ENCODE data around the gene VPS50. TPM values are rescaled to one million over a fixed set of nuclear protein-coding genes. Genes with fewer than 3 reads are reported as not detected.
"Not testable (repeated sequence)": the region's sequence is repeated elsewhere in the genome, so short reads cannot be mapped to it uniquely, and the experiment has no call there.

Gene VPS50
- total RNA-seq, 1 donor from 2014 or later = 74.6 TPM

- no peak for DNase-seq (ENCODE audit: low spot score)
Observed at GRCh38 chr7:93239824-93240223, 7.7 kb downstream of the VPS50 start.

GRCh38 chr7:93242106-93242505 is 9.9 kb downstream of the VPS50 start:
- no peak for DNase-seq (ENCODE audit: low spot score)

DNA sequence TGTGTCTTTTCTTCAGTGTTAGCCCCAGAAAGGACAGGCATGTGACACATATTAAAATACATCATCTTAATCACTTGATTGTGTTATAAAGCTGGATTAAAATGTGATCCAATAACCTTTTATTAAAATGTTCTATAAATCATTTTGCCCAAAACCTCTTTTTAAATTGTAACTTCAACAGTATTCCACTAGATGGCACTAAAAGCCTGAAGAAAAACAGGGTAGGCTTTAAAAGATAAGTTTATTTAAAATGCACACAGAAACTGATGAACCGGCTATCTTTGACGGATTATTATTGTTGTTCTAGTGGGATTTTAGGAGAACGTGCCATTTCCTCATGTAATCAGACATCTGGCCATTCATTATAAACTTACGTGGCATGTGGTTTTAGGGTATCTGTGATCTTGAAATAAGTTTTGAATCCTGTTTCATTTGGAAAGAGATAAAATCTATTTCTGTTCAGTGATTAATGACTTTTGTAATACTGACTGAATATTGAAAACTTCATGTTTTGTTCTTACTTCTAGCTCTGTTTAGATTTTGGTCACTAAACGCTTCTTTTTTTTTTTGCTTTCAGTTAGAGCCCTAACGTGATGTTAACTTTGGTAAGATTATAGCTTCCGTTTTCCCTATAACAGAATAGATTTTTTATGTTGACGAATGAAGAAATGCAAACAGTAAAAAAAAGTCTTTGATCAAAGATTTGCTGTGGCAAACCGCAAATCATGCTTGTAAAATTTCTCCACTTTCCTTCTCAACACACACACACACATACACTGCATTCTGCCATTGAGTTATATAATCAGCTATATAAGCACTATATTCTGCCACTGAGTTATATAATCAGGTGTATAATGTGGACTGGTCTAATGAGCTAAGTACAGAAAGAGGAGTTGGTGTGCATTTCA is 13.6 kb downstream of the VPS50 start:
- peak; percentile 42 for DNase-seq (ENCODE audit: low spot score)

DNA sequence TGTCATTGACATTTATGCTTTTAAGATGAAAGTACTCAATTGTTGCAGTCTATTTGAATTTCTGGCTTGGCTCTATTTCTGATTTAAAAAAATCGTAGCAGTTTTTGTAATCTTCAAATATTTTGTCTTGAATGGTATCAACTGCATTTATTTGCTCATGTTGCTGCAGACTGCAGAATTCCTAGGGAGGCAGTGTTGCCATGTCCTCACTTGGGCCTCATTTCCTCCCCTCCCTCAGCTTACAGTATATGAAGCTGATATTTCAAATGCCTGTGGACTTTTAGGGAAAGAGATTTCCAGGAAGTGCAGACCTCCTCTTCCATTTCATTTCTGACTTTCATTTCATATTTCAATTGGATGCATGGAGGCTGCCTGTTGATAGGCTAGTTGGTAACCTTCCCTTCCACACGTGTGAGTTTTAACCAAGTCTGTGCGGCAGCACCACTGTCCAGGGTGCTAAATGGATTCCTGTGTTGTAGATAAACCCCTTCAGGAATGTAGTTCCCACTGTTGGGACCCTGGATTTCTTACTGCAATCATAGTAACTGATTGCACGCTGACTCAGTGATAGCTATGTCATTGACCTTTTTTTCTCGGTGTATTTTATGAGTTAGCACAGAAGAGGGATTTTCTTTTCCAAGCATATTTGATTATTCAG is 17.5 kb downstream of the VPS50 start:
- peak; percentile 20 for DNase-seq (ENCODE audit: low spot score)

DNA sequence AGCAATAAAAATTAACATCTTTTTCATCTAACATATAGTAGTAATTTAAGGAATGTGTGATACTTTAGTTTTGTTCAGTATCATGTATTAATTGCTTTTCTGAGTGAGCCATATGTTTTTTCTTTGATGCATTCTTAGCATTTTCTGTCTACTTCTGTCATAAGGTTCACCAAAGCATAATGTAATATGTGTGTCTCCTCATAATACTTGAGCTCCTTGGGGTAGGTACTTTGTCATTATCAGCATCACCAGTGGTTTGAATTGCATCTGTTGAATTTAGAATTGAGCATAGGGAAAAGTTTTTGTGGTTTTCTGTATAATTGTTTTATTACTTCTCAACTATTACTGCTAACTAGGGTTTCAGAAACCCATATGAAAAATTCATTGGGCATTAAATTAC is 26.5 kb downstream of the VPS50 start:
- DNase-seq (ENCODE audit: low spot score) = no peak

GRCh38 chr7:93262535-93262934 is 30.4 kb downstream of the VPS50 start:
- no peak for DNase-seq (ENCODE audit: low spot score)

GRCh38 chr7:93265220-93265619 is 33.1 kb downstream of the VPS50 start:
- DNase-seq (ENCODE audit: low spot score) = no peak

- DNase-seq (ENCODE audit: low spot score) = no peak
Observed at GRCh38 chr7:93279541-93279940, 47.4 kb downstream of the VPS50 start.

- DNase-seq (ENCODE audit: low spot score) = peak; percentile 27
Observed at GRCh38 chr7:93284908-93285307, 52.7 kb downstream of the VPS50 start.

DNA sequence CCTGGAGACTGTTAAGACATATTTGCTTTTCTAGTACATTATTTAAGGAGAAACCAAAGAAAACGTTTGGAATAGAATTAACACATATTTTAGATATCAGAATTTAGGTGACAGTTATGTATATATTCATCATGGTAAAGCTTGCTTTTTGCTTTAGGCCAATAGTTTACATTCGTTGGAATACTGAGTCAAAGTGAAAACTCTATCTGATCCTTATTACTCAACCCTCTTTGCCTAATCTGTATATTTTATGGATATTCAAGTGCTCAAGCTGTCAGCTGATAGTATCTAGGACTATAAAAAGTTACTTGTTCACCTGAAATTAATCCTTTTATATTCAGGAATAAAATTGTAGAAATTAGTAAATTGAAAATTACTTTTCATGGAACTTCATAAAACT is 61.1 kb downstream of the VPS50 start:
- no peak for DNase-seq (ENCODE audit: low spot score)

- no peak for DNase-seq (ENCODE audit: low spot score)
Observed at GRCh38 chr7:93298206-93298605, 66.0 kb downstream of the VPS50 start.

DNA sequence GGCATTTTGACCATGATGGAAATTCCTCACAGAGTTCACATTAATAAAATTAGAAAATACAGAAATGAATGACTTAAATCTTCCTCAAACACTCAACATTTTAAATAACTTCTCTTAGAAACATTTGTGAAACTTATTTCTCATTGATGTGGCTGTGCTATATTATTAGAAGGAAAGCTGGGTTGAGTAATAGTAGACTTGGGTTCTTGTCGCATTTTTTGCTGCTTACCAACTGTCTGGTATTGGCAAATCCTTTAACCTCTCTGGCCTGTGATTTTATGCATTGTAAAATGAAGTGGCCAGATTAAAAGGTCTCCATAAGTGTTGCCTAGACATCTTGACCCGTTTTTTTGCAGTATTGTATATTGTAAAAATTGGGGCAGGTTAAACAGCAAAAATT is 66.5 kb downstream of the VPS50 start:
- DNase-seq (ENCODE audit: low spot score) = no peak

- DNase-seq (ENCODE audit: low spot score) = no peak
Observed at GRCh38 chr7:93301736-93302135, 69.6 kb downstream of the VPS50 start.

DNA sequence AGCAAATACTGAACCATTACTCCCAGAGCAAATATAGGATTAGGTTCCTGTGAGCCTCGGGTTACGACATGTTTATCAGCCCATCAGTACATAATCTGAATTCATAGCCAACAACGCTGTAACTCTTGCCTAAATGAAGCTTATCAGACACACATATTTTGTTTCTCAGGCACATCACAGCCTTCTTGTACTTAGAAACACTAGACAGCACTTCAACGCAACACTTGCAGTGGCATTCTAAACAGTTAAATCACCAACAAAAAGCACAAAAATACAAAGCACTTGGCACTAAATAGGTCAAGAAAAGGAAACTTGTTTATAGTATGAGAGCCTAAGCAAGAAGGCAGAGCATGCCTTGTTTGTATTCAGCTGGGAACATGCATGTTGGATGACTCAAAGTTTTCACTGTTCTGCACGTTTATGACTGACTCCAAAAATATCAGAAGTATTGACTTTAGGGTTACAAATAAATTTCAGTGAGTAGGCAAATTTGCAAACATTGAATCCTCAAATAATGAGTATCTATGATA is 75.0 kb downstream of the VPS50 start:
- DNase-seq (ENCODE audit: low spot score) = no peak

GRCh38 chr7:93307943-93308342 is 75.8 kb downstream of the VPS50 start:
- DNase-seq (ENCODE audit: low spot score) = no peak

GRCh38 chr7:93310346-93310745 is 78.2 kb downstream of the VPS50 start:
- no peak for DNase-seq (ENCODE audit: low spot score)

- DNase-seq (ENCODE audit: low spot score) = no peak
Observed at GRCh38 chr7:93314449-93314848, 82.3 kb downstream of the VPS50 start.

GRCh38 chr7:93315896-93316295 is 83.7 kb downstream of the VPS50 start:
- no peak for DNase-seq (ENCODE audit: low spot score)

DNA sequence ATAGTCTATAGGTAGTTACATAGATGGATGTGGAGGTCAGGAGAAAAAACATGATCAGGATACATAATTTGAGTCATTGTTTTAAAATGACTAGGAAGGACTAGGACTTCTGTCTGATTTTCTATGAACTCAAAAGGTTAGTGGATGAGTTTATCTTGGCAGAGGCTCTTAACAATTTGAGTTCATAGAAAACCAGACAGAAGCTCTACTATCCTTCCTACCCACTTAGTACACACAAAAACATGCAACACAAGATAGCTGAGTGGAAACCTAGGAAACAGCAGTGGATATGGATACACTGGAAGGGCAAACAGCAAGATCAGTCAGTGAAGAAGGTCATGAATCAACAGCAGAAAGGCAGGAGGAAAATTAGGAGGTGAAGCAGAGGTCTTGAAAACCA is 84.6 kb downstream of the VPS50 start:
- no peak for DNase-seq (ENCODE audit: low spot score)

DNA sequence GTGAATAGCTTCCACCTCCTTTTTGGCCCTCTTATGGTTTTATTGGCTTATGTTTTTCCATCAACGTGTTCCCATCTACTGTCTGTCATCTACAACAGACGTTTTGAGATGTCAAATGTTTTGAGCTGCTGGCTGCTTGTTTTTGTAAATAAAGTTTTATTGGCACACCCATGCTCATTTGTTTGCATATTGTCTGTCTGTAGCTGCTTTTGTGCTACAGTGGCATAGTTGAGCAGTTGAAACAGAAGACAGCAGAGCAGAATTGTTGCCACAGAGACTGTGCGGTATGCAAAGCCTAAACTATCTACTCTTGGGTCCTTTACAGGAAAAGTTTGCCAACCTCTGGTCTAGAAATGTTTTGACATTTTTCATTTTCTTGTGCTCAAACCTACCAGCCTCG is 88.7 kb downstream of the VPS50 start:
- DNase-seq (ENCODE audit: low spot score) = no peak

DNA sequence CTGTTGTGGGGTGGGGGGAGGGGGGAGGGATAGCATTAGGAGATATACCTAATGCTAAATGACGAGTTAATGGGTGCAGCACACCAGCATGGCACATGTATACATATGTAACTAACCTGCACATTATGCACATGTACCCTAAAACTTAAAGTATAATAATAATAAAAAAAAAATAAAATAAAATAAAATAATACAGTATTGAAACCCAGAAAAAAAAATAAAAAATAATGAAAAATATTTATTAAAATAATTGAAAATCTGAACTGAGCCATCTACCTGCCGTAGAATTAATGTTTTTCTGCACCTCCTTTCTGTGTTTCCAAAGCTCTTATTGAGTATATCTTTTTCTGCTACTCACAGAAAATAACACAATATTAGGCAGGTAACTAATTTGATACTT is 94.1 kb downstream of the VPS50 start:
- not testable (repeated sequence) for DNase-seq (ENCODE audit: low spot score)

DNA sequence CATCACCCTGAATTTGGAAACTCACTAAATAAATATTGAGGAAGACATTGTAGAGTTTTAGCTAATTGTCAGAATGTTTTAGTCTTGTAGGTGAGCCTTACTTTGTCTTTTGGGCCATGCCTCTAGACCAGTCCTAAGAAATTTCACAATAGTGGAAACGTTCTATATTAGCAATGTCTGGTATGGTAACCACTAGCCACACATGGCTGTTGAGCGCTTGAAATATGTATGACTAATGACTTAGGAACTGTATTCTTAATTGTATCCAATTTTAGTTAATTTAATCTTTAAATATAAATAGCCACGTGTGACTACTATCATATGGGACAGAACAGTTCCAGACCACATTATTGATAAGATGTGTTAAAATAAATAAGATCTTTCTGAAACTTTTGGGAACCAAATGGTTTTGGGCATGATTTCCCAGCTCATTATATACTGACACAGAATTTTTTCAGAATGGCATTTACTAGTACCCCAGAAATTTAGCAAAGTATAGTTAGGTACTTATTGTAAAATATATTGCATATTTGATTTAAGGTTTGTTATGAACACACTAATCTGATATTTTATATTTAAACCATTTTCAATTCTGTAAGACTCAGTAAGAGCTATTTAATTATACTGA is 95.0 kb downstream of the VPS50 start:
- no peak for DNase-seq (ENCODE audit: low spot score)

Measured in umbilical cord (tissue), 2 donors.